ENCODE data around the gene BICD1. TPM values are rescaled to one million over a fixed set of nuclear protein-coding genes. Genes with fewer than 3 reads are reported as not detected.
"Not testable (repeated sequence)": the region's sequence is repeated elsewhere in the genome, so short reads cannot be mapped to it uniquely, and the experiment has no call there.

Gene BICD1
- polyA plus RNA-seq, 3 donors, result 1.3 to 4.1 (median 2.4) TPM

GRCh38 chr12:32214723-32215122, 108.1 kb downstream of the BICD1 start:
- H3K27ac ChIP-seq (ENCODE audit: low read depth, low read length), result no peak overlapping the region
- 96 to 99% (median 97%) methylated on average over 5 of the region's 5 CpGs for whole genome bisulfite sequencing, 3 donors

GRCh38 chr12:32217354-32218310, 111.0 kb downstream of the BICD1 start:
- H3K27ac ChIP-seq (ENCODE audit: low read depth, low read length), result no peak overlapping the region

GRCh38 chr12:32223941-32224340, 117.3 kb downstream of the BICD1 start:
- H3K27ac ChIP-seq (ENCODE audit: low read depth, low read length), result no peak overlapping the region
- 100% methylated on average over 1 of the region's 1 CpG for WGBS, 3 donors

More at GRCh38 chr12:32217354-32218310, 111.0 kb downstream of the BICD1 start:
- 64 to 86% (median 78%) methylated on average over 10 of the region's 10 CpGs for WGBS, 3 donors

- 86 to 100% (median 87%) methylated on average over 5 of the region's 5 CpGs for WGBS, 3 donors
- H3K27ac ChIP-seq (ENCODE audit: low read depth, low read length), result no peak overlapping the region
These were observed 120.1 kb downstream of the BICD1 start for GRCh38 chr12:32226768-32227167.

- 63 to 89% (median 82%) methylated on average over 4 of the region's 4 CpGs for WGBS, 3 donors
- H3K27ac ChIP-seq (ENCODE audit: low read depth, low read length), result no peak overlapping the region
These were observed 123.4 kb downstream of the BICD1 start for GRCh38 chr12:32229971-32230612.

GRCh38 chr12:32230613-32230993, 124.0 kb downstream of the BICD1 start:
- H3K27ac ChIP-seq (ENCODE audit: low read depth, low read length), result no peak overlapping the region
- WGBS, 3 donors, result 88 to 90% (median 89%) methylated on average over 3 of the region's 3 CpGs

- H3K27ac ChIP-seq (ENCODE audit: low read depth, low read length), result not testable (repeated sequence)
- WGBS, 3 donors, result 73 to 97% (median 95%) methylated on average over 2 of the region's 2 CpGs
These were observed 124.7 kb downstream of the BICD1 start for GRCh38 chr12:32231361-32231760.

- WGBS, 3 donors, result 57 to 71% (median 70%) methylated on average over 3 of the region's 3 CpGs
- H3K27ac ChIP-seq (ENCODE audit: low read depth, low read length), result no peak overlapping the region
These were observed 126.9 kb downstream of the BICD1 start for GRCh38 chr12:32233568-32233967.

GRCh38 chr12:32235251-32235650, 128.6 kb downstream of the BICD1 start:
- 91 to 97% (median 96%) methylated on average over 2 of the region's 2 CpGs for WGBS, 3 donors
- no peak overlapping the region for H3K27ac ChIP-seq (ENCODE audit: low read depth, low read length)

- WGBS, 3 donors, result 90 to 91% (median 91%) methylated on average over 5 of the region's 5 CpGs
These were observed 133.5 kb downstream of the BICD1 start for GRCh38 chr12:32240162-32240561.

GRCh38 chr12:32240831-32241230, 134.2 kb downstream of the BICD1 start:
- no peak overlapping the region for H3K27ac ChIP-seq (ENCODE audit: low read depth, low read length)
- WGBS, 3 donors, result 73 to 94% (median 87%) methylated on average over 4 of the region's 4 CpGs

More at GRCh38 chr12:32240162-32240561, 133.5 kb downstream of the BICD1 start:
- no peak overlapping the region for H3K27ac ChIP-seq (ENCODE audit: low read depth, low read length)

GRCh38 chr12:32242641-32243040, 136.0 kb downstream of the BICD1 start:
- 79 to 88% (median 82%) methylated on average over 2 of the region's 2 CpGs for WGBS, 3 donors
- no peak overlapping the region for H3K27ac ChIP-seq (ENCODE audit: low read depth, low read length)

GRCh38 chr12:32248441-32249140, 141.9 kb downstream of the BICD1 start:
- WGBS, 3 donors, result 90 to 91% (median 91%) methylated on average over 5 of the region's 5 CpGs
- H3K27ac ChIP-seq (ENCODE audit: low read depth, low read length), result no peak overlapping the region

GRCh38 chr12:32249777-32250176, 143.1 kb downstream of the BICD1 start:
- no peak overlapping the region for H3K27ac ChIP-seq (ENCODE audit: low read depth, low read length)
- WGBS, 3 donors, result 53 to 64% (median 53%) methylated on average over 2 of the region's 2 CpGs

- WGBS, 3 donors, result 93 to 94% (median 94%) methylated on average over 13 of the region's 13 CpGs
- no peak overlapping the region for H3K27ac ChIP-seq (ENCODE audit: low read depth, low read length)
These were observed 145.8 kb downstream of the BICD1 start for GRCh38 chr12:32252199-32253073.

- no peak overlapping the region for H3K27ac ChIP-seq (ENCODE audit: low read depth, low read length)
These were observed 146.6 kb downstream of the BICD1 start for GRCh38 chr12:32253154-32253790.

GRCh38 chr12:32254260-32254956, 147.8 kb downstream of the BICD1 start:
- no peak overlapping the region for H3K27ac ChIP-seq (ENCODE audit: low read depth, low read length)
- WGBS, 3 donors, result 90 to 93% (median 92%) methylated on average over 6 of the region's 6 CpGs

More at GRCh38 chr12:32253154-32253790, 146.6 kb downstream of the BICD1 start:
- 74 to 81% (median 81%) methylated on average over 3 of the region's 3 CpGs for WGBS, 3 donors

All from adipose tissue (tissue), 3 donors.